Astrocyte of the spinal cord (primary cell): ENCODE measurements around the gene MCM7.
"Not testable (repeated sequence)": the region's sequence is repeated elsewhere in the genome, so short reads cannot be mapped to it uniquely, and the experiment has no call there.

Source experiments
- DNase-seq: peaks from one replicate; pipeline ENCODE4 v3.0.0; 2011; ENCODE audit warnings: low read depth, low spot score
- H3K4me3 ChIP-seq: 2 replicates; pipeline ENCODE4 v1.5.1; 2011; ENCODE audit warnings: low read depth, mild to moderate bottlenecking, low read length, moderate library complexity
- CTCF ChIP-seq: IDR thresholded peaks from 2 replicates; pipeline ENCODE4 v1.5.1; 2012; ENCODE audit warnings: low read depth, mild to moderate bottlenecking, low read length, inconsistent platforms
- in situ Hi-C: cut with HindIII; loops from 2 replicates; pipeline ENCODE4 v1.10.0; 2017; ENCODE audit warnings: low sequenced_read_pairs

Gene MCM7

DNA sequence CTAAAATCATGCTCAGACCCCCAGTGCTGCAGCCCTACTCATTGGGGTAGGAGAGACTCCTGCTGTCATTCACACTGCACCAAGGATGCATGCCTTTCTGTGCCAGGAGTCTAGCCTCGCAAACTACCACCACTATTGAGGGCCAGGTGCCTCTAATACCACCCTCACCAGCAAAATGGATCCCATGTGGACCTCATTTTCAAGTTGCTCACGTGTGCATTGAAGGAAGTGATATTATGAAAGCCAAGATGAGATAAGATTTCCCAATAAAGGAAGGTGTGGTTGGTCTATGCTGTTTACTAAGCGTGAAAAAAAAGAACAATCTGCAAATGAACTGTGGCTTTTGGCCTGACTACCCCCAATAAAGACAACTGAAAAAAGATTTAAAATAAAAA is 40.4 kb upstream of the MCM7 start:
- DNase-seq = no peak
- no peak overlapping the region for H3K4me3 ChIP-seq
- no peak for TF ChIP-seq CTCF
- in situ Hi-C loops = no loop called here

DNA sequence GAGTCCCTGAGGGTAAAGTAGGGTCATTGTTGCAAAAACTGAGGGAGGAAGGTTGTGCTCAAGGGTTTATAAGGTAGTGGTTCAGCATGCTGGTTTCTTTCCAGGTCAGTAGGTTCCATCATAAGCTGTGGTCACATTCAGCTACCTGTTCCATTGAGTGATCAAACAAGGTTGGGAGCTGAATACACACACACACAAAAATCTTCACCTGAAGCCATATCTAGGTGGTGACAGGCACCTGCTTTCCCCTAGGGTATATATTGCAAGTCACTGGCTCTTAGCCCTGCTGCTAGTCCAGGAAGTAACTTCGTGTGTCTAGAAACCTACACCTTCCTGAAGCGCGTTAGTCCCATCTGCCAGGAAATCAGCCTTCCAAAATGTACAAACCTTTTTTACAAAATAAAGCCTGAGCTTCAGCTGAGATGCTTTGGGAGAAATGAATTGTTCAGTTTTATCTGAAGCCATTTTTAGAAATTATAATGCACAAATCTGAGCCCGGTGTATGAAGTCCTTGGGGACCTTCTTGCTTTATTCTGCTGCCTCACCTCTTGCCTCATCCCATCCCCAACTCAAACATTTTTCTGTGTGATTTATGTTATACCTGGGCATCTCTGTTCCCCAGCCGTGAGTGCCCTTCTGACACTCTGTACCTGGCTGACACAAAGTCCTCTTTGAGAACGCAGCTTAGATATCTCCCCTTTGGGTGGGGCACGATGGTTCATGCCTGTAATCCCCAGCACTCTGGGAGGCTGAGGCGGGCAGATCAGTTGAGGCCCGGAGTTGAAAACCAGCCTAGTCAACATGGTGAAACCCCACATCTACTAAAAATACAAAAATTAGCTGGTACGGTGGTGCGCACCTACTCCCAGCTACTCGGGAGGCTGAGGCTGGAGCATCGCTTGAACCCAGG is 36.9 kb upstream of the MCM7 start:
- in situ Hi-C loops = no loop called here
- no peak for TF ChIP-seq CTCF
- no peak for DNase-seq
- H3K4me3 ChIP-seq = no peak overlapping the region

GRCh38 chr7:100132697-100133151 is 31.5 kb upstream of the MCM7 start:
- no peak overlapping the region for H3K4me3 ChIP-seq
- in situ Hi-C loops = no loop called here
- peak; percentile 95 for TF ChIP-seq CTCF
- peak; percentile 55 for DNase-seq

DNA sequence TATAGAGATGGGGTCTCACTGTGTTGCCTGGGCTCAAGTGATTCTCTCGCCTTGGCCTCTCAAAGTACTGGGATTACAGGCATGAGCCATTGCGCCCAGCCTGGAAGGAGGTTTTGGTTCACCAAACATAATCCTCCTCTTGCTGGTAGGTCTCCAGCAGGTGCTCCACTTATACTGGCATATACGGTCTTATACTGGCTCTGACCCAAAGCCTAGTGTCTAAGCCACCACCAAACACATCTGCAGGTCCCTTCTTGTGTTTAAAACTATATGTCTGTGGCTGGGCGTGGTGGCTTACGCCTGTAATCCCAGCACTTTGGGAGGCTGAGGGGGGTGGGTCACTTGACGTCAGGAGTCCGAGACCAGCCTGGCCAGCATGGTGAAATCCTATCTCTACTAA is 30.9 kb upstream of the MCM7 start:
- no peak for DNase-seq
- no peak overlapping the region for H3K4me3 ChIP-seq
- in situ Hi-C loops = no loop called here
- TF ChIP-seq CTCF = no peak

DNA sequence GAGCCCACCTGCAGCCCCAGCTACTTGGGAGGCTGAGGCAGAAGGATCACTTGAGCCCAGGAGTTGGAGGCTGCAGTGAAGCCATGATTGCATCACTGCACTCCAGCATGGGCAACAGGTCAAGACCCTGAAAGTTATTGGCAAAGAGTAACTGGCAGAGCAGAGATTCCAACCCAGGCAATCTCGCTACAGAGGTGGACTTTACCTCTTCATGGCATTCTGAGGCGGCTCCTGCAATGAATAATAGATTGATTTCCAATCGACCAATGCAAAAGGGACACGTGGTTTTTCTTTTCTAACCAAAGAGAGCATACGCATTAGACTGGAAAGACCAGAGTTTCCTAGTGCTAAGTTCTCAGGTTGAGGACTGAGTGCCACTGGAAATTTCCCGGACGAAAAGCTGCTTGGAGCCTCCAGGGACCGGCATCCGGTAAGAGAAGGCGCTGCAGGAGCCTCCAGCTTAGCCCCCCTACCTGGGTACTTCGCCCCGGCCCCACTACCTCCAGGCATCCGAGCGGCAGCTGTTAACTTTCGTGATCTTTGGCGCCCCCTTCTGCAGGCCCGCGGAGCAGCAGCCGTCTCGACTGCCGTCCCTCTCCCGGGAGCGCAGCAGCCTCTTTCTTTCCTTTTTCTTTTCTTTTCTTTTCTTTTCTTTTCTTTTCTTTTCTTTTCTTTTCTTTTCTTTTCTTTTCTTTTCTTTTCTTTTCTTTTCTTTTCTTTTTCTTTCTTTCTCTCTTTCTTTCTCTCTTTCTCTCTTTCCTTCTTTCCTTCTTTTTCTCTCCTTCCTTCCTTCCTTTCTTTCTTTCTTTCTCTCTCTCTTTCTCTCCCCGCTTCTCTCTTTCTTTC is 29.6 kb upstream of the MCM7 start:
- peak; percentile 85 for TF ChIP-seq CTCF
- no peak overlapping the region for H3K4me3 ChIP-seq
- peak; percentile 48 for DNase-seq
- in situ Hi-C loops = no loop called here

- DNase-seq, H3K4me3 ChIP-seq, in situ Hi-C loops: not testable (repeated sequence)
These were observed 29.0 kb upstream of the MCM7 start for GRCh38 chr7:100130220-100130607.

GRCh38 chr7:100128637-100128963 is 27.4 kb upstream of the MCM7 start:
- no peak overlapping the region for H3K4me3 ChIP-seq
- in situ Hi-C loops = no loop called here

More at GRCh38 chr7:100128637-100128963, 27.4 kb upstream of the MCM7 start:
- no peak for TF ChIP-seq CTCF
- DNase-seq = no peak
